K562 (cell line): ENCODE results near the gene ADSS2. TPM values are rescaled to one million over a fixed set of nuclear protein-coding genes. Genes with fewer than 3 reads are reported as not detected.

Experiments
- ARID4B ChIP-seq: sonication (generic); formaldehyde crosslinking; IDR thresholded peaks from 2 replicates; pipeline ENCODE4 v1.8.0; 2022; ENCODE audit warnings: mild to moderate bottlenecking, missing genetic modification reagents
- BCL6 ChIP-seq: fragments of 250-450 bp; sonication (Bioruptor Pico); IDR thresholded peaks from 2 replicates; pipeline ENCODE4 v1.4.0; 2020
- CSDE1 ChIP-seq, 2 experiments: fragments of 450-650 bp; IDR thresholded peaks; 2 replicates each; pipeline ENCODE4 v1.6.1; 2016; ENCODE audit warnings: mild to moderate bottlenecking in 1 of 2
- CTCF ChIP-seq, 3 experiments: IDR thresholded peaks in 2 of 3; conservative IDR thresholded peaks in 1 of 3; 2 replicates each; pipeline ENCODE4 v1.5.1; 2011 to 2012; ENCODE audit warnings: low read length in 3 of 3, mild to moderate bottlenecking in 3 of 3, control low read depth in 2 of 3, improper control_type of control experiment in 1 of 3, inconsistent platforms in 1 of 3, low read depth in 1 of 3, mixed read lengths in 1 of 3, moderate library complexity in 1 of 3; ENCODE audit not compliant: insufficient read depth in 2 of 3
- ELF1 ChIP-seq: fragments of 200-800 bp; sonication (Bioruptor generic); IDR thresholded peaks from 2 replicates; pipeline ENCODE4 v1.6.1; 2016; ENCODE audit warnings: missing genetic modification characterization, missing compliant biosample characterization
- EP300 ChIP-seq: IDR thresholded peaks from 2 replicates; pipeline ENCODE4 v1.6.1; 2012; ENCODE audit warnings: low read length, improper control_type of control experiment
- HMBOX1 ChIP-seq: sonication (generic); IDR thresholded peaks from 2 replicates; pipeline ENCODE4 v1.6.1; 2016
- KDM1A ChIP-seq, 2 experiments: fragments of 450-650 bp; IDR thresholded peaks; 2 replicates each; pipeline ENCODE4 v1.6.1; 2016; ENCODE audit warnings: mild to moderate bottlenecking in 2 of 2
- MLLT1 ChIP-seq, 2 experiments: fragments of 450-650 bp; IDR thresholded peaks; 2 replicates each; pipeline ENCODE4 v1.6.1; 2016
- MTA3 ChIP-seq: fragments of 450-650 bp; formaldehyde crosslinking; IDR thresholded peaks from 2 replicates; pipeline ENCODE4 v1.6.1; 2017; ENCODE audit warnings: mild to moderate bottlenecking, borderline replicate concordance
- NCOR1 ChIP-seq: fragments of 450-650 bp; IDR thresholded peaks from 2 replicates; pipeline ENCODE4 v1.6.1; 2016; ENCODE audit warnings: mild to moderate bottlenecking, moderate library complexity
- PRPF4 ChIP-seq: fragments of 200-400 bp; formaldehyde crosslinking; IDR thresholded peaks from one replicate; pipeline ENCODE4 v1.6.1; 2017; ENCODE audit warnings: low read length, low read depth, mild to moderate bottlenecking; ENCODE audit not compliant: insufficient read depth, poor library complexity, severe bottlenecking
- RBM17 ChIP-seq: fragments of 200-400 bp; formaldehyde crosslinking; IDR thresholded peaks from 2 replicates; pipeline ENCODE4 v1.6.1; 2017; ENCODE audit warnings: low read depth, mild to moderate bottlenecking, low read length, borderline replicate concordance
- ZFP1 ChIP-seq: fragments of 450-650 bp; formaldehyde crosslinking; IDR thresholded peaks from 2 replicates; pipeline ENCODE4 v1.4.0; 2020; ENCODE audit warnings: mild to moderate bottlenecking, mixed read lengths
- ZNF239 ChIP-seq: fragments of 250-450 bp; sonication (Bioruptor Pico); IDR thresholded peaks from 2 replicates; pipeline ENCODE4 v1.4.0; 2020; ENCODE audit warnings: mild to moderate bottlenecking
- ZNF24 ChIP-seq: fragments of 450-650 bp; IDR thresholded peaks from 2 replicates; pipeline ENCODE4 v1.6.1; 2016
- ZNF639 ChIP-seq, 2 experiments: fragments of 200-800 bp in 1 of 2; sonication (Bioruptor generic) in 1 of 2; sonication (generic) in 1 of 2; formaldehyde crosslinking in 1 of 2; IDR thresholded peaks in 1 of 2; conservative IDR thresholded peaks in 1 of 2; 2 replicates each; pipeline versions ENCODE4 v1.5.0 to v1.6.1; 2016 to 2020; ENCODE audit warnings: missing compliant biosample characterization in 1 of 2, missing genetic modification characterization in 1 of 2, missing genetic modification reagents in 1 of 2
- polyA plus RNA-seq, 8 experiments: library from polyadenylated mRNA; depleted of rRNA in 4 of 8; stranded (reverse) in 5 of 8; unstranded in 3 of 8; fragments of >200 nt; fragmentation: Nextera tagmentation in 2 of 8; fragmentation: Illumina TruSeq in 1 of 8; extraction: Ambion mirVana in 2 of 8; extraction: Trizol in 1 of 8; gene quantifications; 2 replicates each; pipeline versions ENCODE4 v1.2.1 to v1.2.3, GENCODE V29; 2011 to 2014; ENCODE audit warnings: inconsistent platforms in 1 of 8, missing spikeins in 1 of 8
- total RNA-seq, 7 experiments: library from RNA; depleted of rRNA in 6 of 7; stranded (reverse); fragments of >200 nt in 6 of 7; fragmentation: Illumina TruSeq in 2 of 7; extraction: Trizol in 2 of 7; gene quantifications; 2 replicates each; pipeline versions ENCODE4 v1.2.1 to v1.2.3, GENCODE V29; 2011 to 2021; ENCODE audit warnings: low replicate concordance in 1 of 7

ADSS2 gene
- total and polyA plus RNA-seq, 9 of the 15 experiments (the other 6 are each of a cell fraction or from before 2014, with no cell fraction given) = 8.8 to 63.8 (median 59.4) TPM

GRCh38 chr1:244370060-244370637 lies 81.6 kb downstream of the ADSS2 start (continued):
- TF ChIP-seq ARID4B (CRISPR knock-in tag) = no peak
- peak in 1 of 2 experiments; percentile 73; a peak in 2 of 4 replicates for TF ChIP-seq ZNF639 (CRISPR knock-in tag; conservative IDR thresholded peaks at IDR 0.05 in 1 of 2, IDR thresholded peaks at IDR 0.05 in 1 of 2)
- peak in 1 of 2 experiments; percentile 32; a peak in 1 of 4 replicates for TF ChIP-seq MLLT1 (IDR thresholded peaks at IDR 0.05)
- no peak for TF ChIP-seq PRPF4
- TF ChIP-seq HMBOX1 = peak; percentile 95
- TF ChIP-seq ZNF239 = 0 out of 2 replicates have a peak, but pooled peaks have one; percentile 21
- TF ChIP-seq BCL6 (CRISPR knock-in tag) = no peak
- TF ChIP-seq NCOR1 = peak; percentile 81
- TF ChIP-seq KDM1A (IDR thresholded peaks at IDR 0.05) = peak; percentile 86 to 87
- TF ChIP-seq ELF1 = 0 out of 2 replicates have a peak, but pooled peaks have one; percentile 16
- peak; percentile 52; the same call in 1 of the 2 replicates for TF ChIP-seq MTA3
- no peak for TF ChIP-seq CTCF (IDR thresholded peaks at IDR 0.05 in 2 of 3, conservative IDR thresholded peaks at IDR 0.05 in 1 of 3; ENCODE audit: insufficient read depth in 2 of 3, low read depth in 1 of 3, low read length in 3 of 3)
- TF ChIP-seq EP300 = peak; percentile 82
- no peak for TF ChIP-seq RBM17
- TF ChIP-seq CSDE1 (IDR thresholded peaks at IDR 0.05) = no peak
- TF ChIP-seq ZNF24 = no peak
- no peak for TF ChIP-seq ZFP1 (CRISPR knock-in tag)
